DOHH2 (cell line): ENCODE measurements around the gene KHDRBS2.

Source experiments
- CTCF ChIP-seq: fragments of 200-600 bp; sonication (generic); IDR thresholded peaks from one replicate; pipeline ENCODE4 v1.5.1; 2014; ENCODE audit warnings: antibody characterized with exemption, mild to moderate bottlenecking, low read depth, low read length; ENCODE audit not compliant: poor library complexity, severe bottlenecking
- EZH2phosphoT487 ChIP-seq: fragments of 200-600 bp; sonication (generic); IDR thresholded peaks from 2 replicates; pipeline ENCODE4 v1.6.1; 2017; ENCODE audit warnings: borderline replicate concordance, mild to moderate bottlenecking, antibody characterized with exemption, low read length, moderate library complexity, mixed read lengths

DNA sequence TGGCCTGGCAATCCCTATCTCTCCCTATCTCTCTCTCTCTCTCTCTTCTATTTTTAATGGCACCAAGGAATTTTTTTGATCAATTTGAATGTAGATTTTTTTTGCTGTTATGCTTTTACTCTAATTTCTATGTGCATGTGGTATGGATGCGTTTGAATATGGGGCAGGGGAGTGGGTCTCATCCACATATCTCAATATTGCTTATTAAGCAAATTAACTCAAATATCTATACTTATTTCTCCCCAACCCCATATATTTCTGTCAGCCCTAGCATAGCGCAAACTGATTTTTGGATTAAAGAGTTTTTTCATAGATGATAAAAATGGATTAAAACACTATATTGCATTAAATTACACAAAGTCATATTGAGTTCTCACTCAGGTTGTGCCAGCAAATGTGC is 210.2 kb downstream of the KHDRBS2 start:
- TF ChIP-seq CTCF (no peak), EZH2phosphoT487 (no peak)
